NCI-H82 treated with DMSO at 0.1 percent for 48 hours (cell line): ENCODE measurements around the gene DENND2C.

Experiments used
- DNase-seq: peaks from one replicate; lab custom pipeline; 2025; ENCODE audit not compliant: unreplicated experiment; lab: John Stamatoyannopoulos, UW

Gene DENND2C

DNA sequence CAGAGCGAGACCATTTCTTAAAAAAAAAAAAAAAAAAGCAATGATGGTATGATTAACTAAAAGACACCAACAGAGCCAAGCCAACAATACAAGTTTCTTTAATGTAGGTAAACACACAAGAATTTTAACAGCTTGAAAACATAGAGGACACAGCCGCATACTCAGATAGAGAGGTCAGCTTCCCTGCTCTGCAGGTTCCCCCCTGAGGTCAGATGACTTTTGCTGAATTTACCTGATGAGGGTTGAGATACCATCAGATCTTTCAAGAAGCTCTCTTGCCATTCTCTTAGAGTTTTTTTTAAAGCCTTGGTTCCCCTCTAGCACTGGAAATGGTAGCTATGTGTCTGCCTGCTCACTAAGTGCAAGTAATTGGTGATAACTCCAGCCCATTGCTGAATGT lies 119.5 kb downstream of the DENND2C start:
- DNase-seq, result no peak

DNA sequence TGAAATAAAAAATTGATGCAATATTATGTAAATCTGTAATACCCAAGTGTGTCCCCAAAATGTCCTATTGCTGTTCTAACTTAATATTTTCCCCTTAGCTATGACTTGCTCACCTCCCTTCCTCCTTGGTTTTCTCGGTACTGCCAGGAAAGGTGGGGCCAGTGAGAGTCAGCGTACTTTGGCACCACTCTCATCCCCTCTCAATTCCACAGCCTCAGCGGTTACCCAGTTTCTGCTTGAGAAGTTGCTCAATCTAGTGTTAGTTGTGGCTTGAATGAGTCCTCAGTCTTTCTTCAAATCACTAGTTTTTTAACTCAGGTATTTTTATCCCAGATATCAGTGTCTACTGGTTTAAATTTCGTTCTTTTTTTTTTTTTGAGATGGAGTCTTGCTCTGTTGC lies 120.7 kb downstream of the DENND2C start:
- DNase-seq, result no peak

DNA sequence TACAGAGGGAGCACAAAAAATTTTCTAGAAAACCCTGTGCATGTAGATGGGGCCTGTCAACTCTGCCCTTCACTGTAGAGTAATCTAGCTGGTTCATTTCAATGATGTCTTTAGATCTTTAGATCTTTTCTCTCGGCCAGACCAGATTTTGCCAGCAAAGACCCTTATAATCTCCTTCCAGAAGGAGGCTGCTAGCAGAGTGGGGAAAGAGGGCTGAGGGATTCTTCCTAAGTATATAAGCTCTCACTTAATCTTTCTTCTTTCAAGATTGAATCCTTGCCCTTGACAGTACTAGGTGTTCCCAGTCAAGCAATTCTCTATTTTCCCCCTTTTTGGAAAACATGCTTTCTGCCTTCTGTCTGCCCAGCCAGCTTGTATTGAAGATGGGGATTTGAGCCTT lies 122.8 kb downstream of the DENND2C start:
- DNase-seq, result peak; percentile 66

DNA sequence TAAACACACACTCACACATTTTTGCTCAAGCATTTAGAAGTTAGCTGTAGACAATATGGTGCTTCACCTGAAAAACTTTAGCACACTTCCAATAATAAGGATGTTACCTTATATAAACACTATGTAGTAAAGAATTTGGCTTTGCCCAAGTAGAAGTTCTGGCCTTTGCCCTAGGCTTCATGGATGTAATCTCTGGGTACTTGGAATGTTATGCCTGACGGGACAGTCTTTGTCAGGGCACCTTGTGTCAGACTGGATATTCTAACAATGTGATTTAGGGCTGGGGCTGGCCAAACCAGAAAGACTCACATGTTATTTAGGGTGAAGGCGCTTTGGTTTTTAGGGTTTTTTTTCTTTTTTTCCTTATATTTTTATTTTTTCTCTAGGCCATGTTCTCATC lies 124.1 kb downstream of the DENND2C start:
- DNase-seq, result no peak

DNA sequence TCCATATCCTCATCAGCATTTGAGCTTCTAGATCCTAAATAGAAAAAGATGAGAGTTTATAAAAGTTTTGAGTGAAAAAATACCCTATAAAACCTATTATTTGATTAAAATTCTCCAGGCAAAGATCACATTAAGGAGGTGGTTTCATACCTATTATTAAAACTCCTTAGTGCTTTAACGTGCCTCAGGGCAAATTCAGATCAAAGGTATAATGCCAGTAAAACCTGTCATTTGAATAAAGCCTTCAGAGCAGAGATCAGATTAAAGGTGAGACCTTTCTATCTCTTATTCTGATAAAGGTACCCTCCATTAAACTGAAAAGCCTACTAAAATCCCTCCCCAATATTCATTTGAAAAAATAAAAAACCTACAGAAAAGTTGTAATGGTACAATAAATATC lies 124.5 kb downstream of the DENND2C start:
- DNase-seq, result no peak

DNA sequence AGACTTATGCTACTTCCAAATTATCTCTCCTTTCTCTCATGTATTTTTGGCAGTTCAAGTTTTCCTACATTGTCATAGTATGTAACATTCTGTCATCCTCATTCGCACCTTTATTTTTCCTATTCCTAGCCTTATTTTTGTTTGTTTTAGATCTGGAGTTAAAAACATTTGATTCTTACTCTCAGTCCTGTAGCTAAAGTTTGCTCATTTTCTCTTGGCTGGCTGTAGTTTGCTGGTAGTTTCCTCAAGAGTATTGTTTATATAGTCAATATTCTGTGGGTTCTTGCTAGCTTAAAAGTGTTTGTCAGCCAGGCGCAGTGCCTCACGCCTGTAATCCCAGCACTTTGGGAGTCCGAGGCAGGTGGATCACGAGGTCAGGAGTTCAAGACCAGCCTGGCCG lies 129.0 kb downstream of the DENND2C start:
- no peak for DNase-seq

DNA sequence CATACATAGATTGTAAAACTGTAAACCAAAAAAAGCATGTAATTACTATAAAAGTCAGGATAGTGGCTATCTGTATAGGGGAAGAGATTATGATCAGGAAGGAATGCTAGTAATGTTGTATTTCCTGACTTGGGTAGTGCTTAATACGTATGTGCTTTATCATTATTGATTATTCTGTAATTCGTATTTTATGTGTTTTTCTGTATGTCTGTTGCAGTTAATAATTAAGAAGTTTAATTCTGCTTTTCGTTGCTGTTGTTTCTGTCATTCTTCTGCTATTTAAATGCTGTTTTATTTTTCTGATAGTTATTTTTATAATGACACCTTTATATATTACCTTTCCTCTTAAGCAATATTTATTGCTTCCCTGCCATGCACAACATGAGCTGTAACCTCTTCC lies 129.6 kb downstream of the DENND2C start:
- no peak for DNase-seq

DNA sequence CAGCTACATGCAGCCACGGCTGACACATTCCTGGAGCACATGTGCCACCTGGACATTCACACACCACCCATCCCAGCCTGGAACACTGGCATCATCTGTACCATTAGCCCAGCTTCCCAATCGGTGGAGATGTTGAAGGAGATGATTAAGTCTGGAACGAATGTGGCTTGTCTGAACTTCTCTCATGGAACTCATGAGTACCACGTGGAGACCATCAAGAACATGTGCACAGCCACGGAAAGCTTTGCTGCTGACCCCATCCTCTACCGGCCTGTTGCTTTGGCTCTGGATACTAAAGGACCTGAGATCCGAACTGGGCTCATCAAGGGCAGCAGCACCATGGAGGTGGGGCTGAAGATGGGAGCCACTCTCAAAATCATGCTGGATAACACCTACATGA lies 133.8 kb downstream of the DENND2C start:
- DNase-seq, result no peak

DNA sequence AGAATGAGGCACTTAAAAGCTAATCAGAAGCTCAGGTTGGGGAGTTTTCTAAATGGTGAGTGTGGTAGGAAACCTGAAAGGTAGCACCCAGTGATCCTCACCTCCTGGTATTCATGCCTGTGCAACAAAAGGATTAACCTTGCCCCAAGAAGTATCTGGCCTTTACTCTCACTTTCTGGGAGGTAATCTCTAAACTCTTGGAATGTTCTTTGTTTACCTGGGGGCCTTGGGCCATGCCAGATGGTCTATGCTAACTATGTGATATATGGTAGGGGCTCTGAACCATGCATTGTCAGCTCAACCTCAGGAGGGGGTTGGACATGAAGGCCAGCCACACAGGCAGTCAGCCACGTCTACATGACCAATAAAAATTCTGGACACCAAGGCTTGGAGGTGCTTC lies 134.4 kb downstream of the DENND2C start:
- no peak for DNase-seq
